GM12872 (cell line): ENCODE measurements around the gene PILRA.

ENCODE experiments used
- CTCF ChIP-seq: IDR thresholded peaks from 3 replicates; pipeline ENCODE4 v1.5.1; 2011; ENCODE audit warnings: low read depth, mild to moderate bottlenecking, low read length, moderate library complexity; ENCODE audit not compliant: insufficient read depth

Gene PILRA

GRCh38 chr7:100390286-100391009 lies 17.2 kb downstream of the PILRA start:
- TF ChIP-seq CTCF: no peak

- no peak for TF ChIP-seq CTCF
Observed at GRCh38 chr7:100393233-100393905, 20.1 kb downstream of the PILRA start.

GRCh38 chr7:100394077-100394476 lies 20.8 kb downstream of the PILRA start:
- TF ChIP-seq CTCF: no peak

GRCh38 chr7:100396421-100396982 lies 23.2 kb downstream of the PILRA start:
- TF ChIP-seq CTCF: no peak

GRCh38 chr7:100397315-100398081 lies 24.2 kb downstream of the PILRA start:
- peak; percentile 23; the same call in 1 of the 3 replicates for TF ChIP-seq CTCF

- TF ChIP-seq CTCF: no peak
Observed at GRCh38 chr7:100398239-100398638, 25.0 kb downstream of the PILRA start.

- TF ChIP-seq CTCF: no peak
Observed at GRCh38 chr7:100400041-100400440, 26.8 kb downstream of the PILRA start.
